GM23338 (cell line): ENCODE results near the gene TRAF5.
"Not testable (repeated sequence)": the region's sequence is repeated elsewhere in the genome, so short reads cannot be mapped to it uniquely, and the experiment has no call there.

Experiments used
- CREB1 ChIP-seq: fragments of 250-450 bp; sonication (Bioruptor Pico); IDR thresholded peaks from 2 replicates; pipeline ENCODE4 v1.5.0; 2020; ENCODE audit warnings: low read depth, mild to moderate bottlenecking, moderate library complexity
- EZH2 ChIP-seq: fragments of 200-600 bp; sonication (generic); IDR thresholded peaks from one replicate; pipeline ENCODE4 v1.8.0; 2017; ENCODE audit warnings: antibody characterized with exemption, mild to moderate bottlenecking, low read depth; ENCODE audit not compliant: unreplicated experiment
- EZH2phosphoT487 ChIP-seq: fragments of 200-600 bp; sonication (generic); IDR thresholded peaks from one replicate; pipeline ENCODE4 v1.8.1; 2018; ENCODE audit warnings: antibody characterized with exemption; ENCODE audit not compliant: unreplicated experiment
- JUNB ChIP-seq: IDR thresholded peaks from one replicate; pipeline ENCODE4 v1.6.1; 2016; ENCODE audit warnings: antibody characterized with exemption; ENCODE audit not compliant: unreplicated experiment
- NANOG ChIP-seq: IDR thresholded peaks from 2 replicates; pipeline ENCODE4 v1.6.1; 2016; ENCODE audit warnings: antibody characterized with exemption, borderline replicate concordance
- POLR2AphosphoS5 ChIP-seq: IDR thresholded peaks from 2 replicates; pipeline ENCODE4 v1.6.1; 2016; ENCODE audit warnings: antibody characterized with exemption, low read depth
- ZNF331 ChIP-seq: fragments of 250-450 bp; sonication (Bioruptor Pico); IDR thresholded peaks from 2 replicates; pipeline ENCODE4 v1.5.0; 2020; ENCODE audit warnings: low read depth, mild to moderate bottlenecking, moderate library complexity
- TF ChIP-seq, protein P1 (sequence below), 2 experiments: fragments of 200-600 bp in 1 of 2; sonication (generic) in 1 of 2; conservative IDR thresholded peaks; 2 replicates each; pipeline versions ENCODE4 v1.5.1 to v1.6.1; 2016 to 2017; ENCODE audit warnings: antibody characterized with exemption in 2 of 2, low read depth in 2 of 2, mild to moderate bottlenecking in 2 of 2, moderate library complexity in 1 of 2
- TF ChIP-seq, protein P2 (sequence below): IDR thresholded peaks from one replicate; pipeline ENCODE4 v1.6.1; 2018; ENCODE audit warnings: antibody characterized with exemption; ENCODE audit not compliant: unreplicated experiment
- TF ChIP-seq, protein P3 (sequence below): IDR thresholded peaks from 2 replicates; pipeline ENCODE4 v1.6.1; 2016; ENCODE audit warnings: antibody characterized with exemption

DNA sequence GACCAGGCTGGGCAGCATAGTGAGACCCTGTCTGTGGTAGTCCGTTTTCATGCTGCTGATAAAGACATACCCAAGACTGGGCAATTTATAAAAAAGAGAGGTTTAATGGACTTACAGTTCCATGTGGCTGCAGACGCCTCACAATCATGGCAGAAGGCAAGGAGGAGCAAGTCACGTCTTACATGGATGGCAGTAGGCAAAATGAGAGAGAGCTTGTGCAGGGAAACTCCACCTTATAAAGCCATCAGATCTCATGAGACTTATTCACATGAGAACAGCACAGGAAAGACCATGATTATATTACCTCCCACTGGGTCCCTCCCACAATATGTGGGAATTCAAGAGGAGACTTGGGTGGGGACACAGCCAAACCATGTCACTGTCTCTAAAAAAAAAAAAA lies 25.4 kb downstream of the TRAF5 start:
- TF ChIP-seq CREB1 (CRISPR knock-in tag); EZH2; POLR2AphosphoS5; ZNF331; JUNB; EZH2phosphoT487; NANOG: not testable (repeated sequence)
- TF ChIP-seq, protein P1, sequence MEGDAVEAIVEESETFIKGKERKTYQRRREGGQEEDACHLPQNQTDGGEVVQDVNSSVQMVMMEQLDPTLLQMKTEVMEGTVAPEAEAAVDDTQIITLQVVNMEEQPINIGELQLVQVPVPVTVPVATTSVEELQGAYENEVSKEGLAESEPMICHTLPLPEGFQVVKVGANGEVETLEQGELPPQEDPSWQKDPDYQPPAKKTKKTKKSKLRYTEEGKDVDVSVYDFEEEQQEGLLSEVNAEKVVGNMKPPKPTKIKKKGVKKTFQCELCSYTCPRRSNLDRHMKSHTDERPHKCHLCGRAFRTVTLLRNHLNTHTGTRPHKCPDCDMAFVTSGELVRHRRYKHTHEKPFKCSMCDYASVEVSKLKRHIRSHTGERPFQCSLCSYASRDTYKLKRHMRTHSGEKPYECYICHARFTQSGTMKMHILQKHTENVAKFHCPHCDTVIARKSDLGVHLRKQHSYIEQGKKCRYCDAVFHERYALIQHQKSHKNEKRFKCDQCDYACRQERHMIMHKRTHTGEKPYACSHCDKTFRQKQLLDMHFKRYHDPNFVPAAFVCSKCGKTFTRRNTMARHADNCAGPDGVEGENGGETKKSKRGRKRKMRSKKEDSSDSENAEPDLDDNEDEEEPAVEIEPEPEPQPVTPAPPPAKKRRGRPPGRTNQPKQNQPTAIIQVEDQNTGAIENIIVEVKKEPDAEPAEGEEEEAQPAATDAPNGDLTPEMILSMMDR (conservative IDR thresholded peaks at IDR 0.05; ENCODE audit: low read depth in 2 of 2): not testable (repeated sequence)
- TF ChIP-seq, protein P2, sequence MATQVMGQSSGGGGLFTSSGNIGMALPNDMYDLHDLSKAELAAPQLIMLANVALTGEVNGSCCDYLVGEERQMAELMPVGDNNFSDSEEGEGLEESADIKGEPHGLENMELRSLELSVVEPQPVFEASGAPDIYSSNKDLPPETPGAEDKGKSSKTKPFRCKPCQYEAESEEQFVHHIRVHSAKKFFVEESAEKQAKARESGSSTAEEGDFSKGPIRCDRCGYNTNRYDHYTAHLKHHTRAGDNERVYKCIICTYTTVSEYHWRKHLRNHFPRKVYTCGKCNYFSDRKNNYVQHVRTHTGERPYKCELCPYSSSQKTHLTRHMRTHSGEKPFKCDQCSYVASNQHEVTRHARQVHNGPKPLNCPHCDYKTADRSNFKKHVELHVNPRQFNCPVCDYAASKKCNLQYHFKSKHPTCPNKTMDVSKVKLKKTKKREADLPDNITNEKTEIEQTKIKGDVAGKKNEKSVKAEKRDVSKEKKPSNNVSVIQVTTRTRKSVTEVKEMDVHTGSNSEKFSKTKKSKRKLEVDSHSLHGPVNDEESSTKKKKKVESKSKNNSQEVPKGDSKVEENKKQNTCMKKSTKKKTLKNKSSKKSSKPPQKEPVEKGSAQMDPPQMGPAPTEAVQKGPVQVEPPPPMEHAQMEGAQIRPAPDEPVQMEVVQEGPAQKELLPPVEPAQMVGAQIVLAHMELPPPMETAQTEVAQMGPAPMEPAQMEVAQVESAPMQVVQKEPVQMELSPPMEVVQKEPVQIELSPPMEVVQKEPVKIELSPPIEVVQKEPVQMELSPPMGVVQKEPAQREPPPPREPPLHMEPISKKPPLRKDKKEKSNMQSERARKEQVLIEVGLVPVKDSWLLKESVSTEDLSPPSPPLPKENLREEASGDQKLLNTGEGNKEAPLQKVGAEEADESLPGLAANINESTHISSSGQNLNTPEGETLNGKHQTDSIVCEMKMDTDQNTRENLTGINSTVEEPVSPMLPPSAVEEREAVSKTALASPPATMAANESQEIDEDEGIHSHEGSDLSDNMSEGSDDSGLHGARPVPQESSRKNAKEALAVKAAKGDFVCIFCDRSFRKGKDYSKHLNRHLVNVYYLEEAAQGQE: not testable (repeated sequence)
- TF ChIP-seq, protein P3, sequence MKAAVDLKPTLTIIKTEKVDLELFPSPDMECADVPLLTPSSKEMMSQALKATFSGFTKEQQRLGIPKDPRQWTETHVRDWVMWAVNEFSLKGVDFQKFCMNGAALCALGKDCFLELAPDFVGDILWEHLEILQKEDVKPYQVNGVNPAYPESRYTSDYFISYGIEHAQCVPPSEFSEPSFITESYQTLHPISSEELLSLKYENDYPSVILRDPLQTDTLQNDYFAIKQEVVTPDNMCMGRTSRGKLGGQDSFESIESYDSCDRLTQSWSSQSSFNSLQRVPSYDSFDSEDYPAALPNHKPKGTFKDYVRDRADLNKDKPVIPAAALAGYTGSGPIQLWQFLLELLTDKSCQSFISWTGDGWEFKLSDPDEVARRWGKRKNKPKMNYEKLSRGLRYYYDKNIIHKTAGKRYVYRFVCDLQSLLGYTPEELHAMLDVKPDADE: not testable (repeated sequence)
